Panc1 (cell line): ENCODE data around the gene SNX27.

ENCODE experiments used
- POLR2AphosphoS5 ChIP-seq: IDR thresholded peaks from 2 replicates; pipeline ENCODE4 v1.6.1; 2012; ENCODE audit warnings: mild to moderate bottlenecking, low read depth, low read length, moderate library complexity
- SIN3A ChIP-seq: IDR thresholded peaks from 2 replicates; pipeline ENCODE4 v1.6.1; 2012; ENCODE audit warnings: low read depth, mild to moderate bottlenecking, low read length, moderate library complexity, borderline replicate concordance; ENCODE audit not compliant: insufficient read depth
- TF ChIP-seq, protein P1 (sequence below): fragments of 450-650 bp; IDR thresholded peaks from 2 replicates; pipeline ENCODE4 v1.5.1; 2017; ENCODE audit warnings: mild to moderate bottlenecking
- TF ChIP-seq, protein P2 (sequence below), 2 experiments: IDR thresholded peaks; 2 replicates each; pipeline ENCODE4 v1.6.1; 2011 to 2012; ENCODE audit warnings: low read depth in 2 of 2, control low read depth in 1 of 2, low read length in 1 of 2, mild to moderate bottlenecking in 1 of 2, moderate library complexity in 1 of 2; ENCODE audit not compliant: insufficient read depth in 1 of 2

GRCh38 chr1:151728151-151729054, 116.6 kb downstream of the SNX27 start:
- TF ChIP-seq, protein P1, sequence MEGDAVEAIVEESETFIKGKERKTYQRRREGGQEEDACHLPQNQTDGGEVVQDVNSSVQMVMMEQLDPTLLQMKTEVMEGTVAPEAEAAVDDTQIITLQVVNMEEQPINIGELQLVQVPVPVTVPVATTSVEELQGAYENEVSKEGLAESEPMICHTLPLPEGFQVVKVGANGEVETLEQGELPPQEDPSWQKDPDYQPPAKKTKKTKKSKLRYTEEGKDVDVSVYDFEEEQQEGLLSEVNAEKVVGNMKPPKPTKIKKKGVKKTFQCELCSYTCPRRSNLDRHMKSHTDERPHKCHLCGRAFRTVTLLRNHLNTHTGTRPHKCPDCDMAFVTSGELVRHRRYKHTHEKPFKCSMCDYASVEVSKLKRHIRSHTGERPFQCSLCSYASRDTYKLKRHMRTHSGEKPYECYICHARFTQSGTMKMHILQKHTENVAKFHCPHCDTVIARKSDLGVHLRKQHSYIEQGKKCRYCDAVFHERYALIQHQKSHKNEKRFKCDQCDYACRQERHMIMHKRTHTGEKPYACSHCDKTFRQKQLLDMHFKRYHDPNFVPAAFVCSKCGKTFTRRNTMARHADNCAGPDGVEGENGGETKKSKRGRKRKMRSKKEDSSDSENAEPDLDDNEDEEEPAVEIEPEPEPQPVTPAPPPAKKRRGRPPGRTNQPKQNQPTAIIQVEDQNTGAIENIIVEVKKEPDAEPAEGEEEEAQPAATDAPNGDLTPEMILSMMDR, result 0 out of 2 replicates have a peak, but pooled peaks have one; percentile 3
- TF ChIP-seq, protein P2, sequence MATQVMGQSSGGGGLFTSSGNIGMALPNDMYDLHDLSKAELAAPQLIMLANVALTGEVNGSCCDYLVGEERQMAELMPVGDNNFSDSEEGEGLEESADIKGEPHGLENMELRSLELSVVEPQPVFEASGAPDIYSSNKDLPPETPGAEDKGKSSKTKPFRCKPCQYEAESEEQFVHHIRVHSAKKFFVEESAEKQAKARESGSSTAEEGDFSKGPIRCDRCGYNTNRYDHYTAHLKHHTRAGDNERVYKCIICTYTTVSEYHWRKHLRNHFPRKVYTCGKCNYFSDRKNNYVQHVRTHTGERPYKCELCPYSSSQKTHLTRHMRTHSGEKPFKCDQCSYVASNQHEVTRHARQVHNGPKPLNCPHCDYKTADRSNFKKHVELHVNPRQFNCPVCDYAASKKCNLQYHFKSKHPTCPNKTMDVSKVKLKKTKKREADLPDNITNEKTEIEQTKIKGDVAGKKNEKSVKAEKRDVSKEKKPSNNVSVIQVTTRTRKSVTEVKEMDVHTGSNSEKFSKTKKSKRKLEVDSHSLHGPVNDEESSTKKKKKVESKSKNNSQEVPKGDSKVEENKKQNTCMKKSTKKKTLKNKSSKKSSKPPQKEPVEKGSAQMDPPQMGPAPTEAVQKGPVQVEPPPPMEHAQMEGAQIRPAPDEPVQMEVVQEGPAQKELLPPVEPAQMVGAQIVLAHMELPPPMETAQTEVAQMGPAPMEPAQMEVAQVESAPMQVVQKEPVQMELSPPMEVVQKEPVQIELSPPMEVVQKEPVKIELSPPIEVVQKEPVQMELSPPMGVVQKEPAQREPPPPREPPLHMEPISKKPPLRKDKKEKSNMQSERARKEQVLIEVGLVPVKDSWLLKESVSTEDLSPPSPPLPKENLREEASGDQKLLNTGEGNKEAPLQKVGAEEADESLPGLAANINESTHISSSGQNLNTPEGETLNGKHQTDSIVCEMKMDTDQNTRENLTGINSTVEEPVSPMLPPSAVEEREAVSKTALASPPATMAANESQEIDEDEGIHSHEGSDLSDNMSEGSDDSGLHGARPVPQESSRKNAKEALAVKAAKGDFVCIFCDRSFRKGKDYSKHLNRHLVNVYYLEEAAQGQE (IDR thresholded peaks at IDR 0.05; ENCODE audit: insufficient read depth in 1 of 2, low read depth in 2 of 2, low read length in 1 of 2), result no peak
- TF ChIP-seq POLR2AphosphoS5 (no peak), SIN3A (no peak)
